ENCODE results near the gene GPC6.

GPC6 gene

DNA sequence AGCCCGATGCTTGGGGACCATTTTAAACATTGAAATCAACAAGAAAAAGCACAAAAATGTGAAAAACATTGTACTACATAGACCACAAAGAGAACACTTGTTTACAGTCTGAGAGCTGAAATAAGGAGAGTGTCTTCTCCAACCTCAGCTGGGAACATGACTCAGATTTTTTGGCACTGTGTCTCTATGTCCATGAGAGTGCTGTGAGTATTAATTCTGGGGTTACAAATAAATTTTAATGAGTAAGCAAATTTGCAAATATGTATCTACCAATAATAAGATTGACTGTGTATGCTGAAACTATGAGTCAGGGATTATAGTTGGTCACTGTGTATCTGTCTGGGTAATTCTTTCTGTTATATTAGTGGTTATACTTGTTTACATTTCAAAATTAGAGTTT lies 1078.9 kb downstream of the GPC6 start:
- peak overlapping the region; percentile 59 for H3K27ac ChIP-seq
- no peaks in the 10 kb centered on the region for H3K36me3 ChIP-seq (replicated peaks)
- DNase-seq = peak; percentile 76
- no peak overlapping the region for H3K4me3 ChIP-seq (ENCODE audit: low read depth, low read length)
- TF ChIP-seq, protein P1, sequence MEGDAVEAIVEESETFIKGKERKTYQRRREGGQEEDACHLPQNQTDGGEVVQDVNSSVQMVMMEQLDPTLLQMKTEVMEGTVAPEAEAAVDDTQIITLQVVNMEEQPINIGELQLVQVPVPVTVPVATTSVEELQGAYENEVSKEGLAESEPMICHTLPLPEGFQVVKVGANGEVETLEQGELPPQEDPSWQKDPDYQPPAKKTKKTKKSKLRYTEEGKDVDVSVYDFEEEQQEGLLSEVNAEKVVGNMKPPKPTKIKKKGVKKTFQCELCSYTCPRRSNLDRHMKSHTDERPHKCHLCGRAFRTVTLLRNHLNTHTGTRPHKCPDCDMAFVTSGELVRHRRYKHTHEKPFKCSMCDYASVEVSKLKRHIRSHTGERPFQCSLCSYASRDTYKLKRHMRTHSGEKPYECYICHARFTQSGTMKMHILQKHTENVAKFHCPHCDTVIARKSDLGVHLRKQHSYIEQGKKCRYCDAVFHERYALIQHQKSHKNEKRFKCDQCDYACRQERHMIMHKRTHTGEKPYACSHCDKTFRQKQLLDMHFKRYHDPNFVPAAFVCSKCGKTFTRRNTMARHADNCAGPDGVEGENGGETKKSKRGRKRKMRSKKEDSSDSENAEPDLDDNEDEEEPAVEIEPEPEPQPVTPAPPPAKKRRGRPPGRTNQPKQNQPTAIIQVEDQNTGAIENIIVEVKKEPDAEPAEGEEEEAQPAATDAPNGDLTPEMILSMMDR (IDR thresholded peaks at IDR 0.05; ENCODE audit: low read depth, low read length, missing control alignments) = no peak
- in situ Hi-C loops (cut with HindIII; ENCODE audit: low pct_ligation_motif_present, low sequenced_read_pairs) = no loop called here
- no peaks in the 10 kb centered on the region for H3K27me3 ChIP-seq (replicated peaks)

DNA sequence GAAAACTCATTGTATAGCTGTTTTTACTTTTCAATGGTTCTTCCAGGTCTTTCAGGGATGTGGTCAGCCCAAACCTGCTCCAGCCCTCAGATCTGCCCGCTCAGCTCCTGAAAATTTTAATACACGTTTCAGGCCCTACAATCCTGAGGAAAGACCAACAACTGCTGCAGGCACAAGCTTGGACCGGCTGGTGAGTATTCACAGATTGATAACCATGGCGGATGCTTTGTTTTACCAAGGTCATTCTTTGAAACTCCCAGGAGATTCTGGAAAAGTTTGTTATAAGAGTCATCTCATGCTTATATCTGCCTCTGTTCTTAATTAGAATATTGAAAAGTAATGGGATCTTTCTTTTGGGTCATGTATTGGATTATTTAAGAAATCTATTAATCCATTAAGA lies 1079.3 kb downstream of the GPC6 start:
- Histone ChIP-seq H3K27ac (peak overlapping the region; percentile 59), H3K36me3 (replicated peaks) (no peaks in the 10 kb centered on the region), H3K27me3 (replicated peaks) (no peaks in the 10 kb centered on the region), H3K4me3 (ENCODE audit: low read depth, low read length) (no peak overlapping the region)
- in situ Hi-C loops (cut with HindIII; ENCODE audit: low pct_ligation_motif_present, low sequenced_read_pairs) = no loop called here
- DNase-seq = no peak
- TF ChIP-seq, protein P1 (IDR thresholded peaks at IDR 0.05; ENCODE audit: low read depth, low read length, missing control alignments) = no peak

DNA sequence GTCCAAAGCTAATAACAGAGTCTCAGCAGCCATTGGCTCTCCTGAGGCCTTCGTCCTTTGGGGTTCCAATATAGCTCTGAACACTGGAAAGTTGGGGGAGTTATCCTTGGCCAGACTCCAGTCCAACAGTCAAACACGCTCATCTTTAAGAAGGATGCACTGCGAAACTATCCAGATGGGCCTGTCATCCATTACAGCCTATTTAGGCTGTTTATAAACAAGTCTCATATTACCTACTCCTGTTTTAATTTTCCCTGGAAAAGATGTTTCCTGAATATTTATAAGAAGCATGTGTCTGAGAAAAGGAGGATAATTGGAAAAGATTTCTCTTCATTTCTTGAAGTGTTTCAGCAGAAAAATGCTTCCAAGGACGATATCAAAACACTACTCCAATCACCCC lies 1082.2 kb downstream of the GPC6 start:
- DNase-seq = no peak
- TF ChIP-seq, protein P1 (IDR thresholded peaks at IDR 0.05; ENCODE audit: low read depth, low read length, missing control alignments) = no peak
- in situ Hi-C loops (cut with HindIII; ENCODE audit: low pct_ligation_motif_present, low sequenced_read_pairs) = no loop called here
- no peak overlapping the region for H3K4me3 ChIP-seq (ENCODE audit: low read depth, low read length)
- H3K27ac ChIP-seq = no peak overlapping the region
- no peaks in the 10 kb centered on the region for H3K36me3 ChIP-seq (replicated peaks)
- H3K27me3 ChIP-seq (replicated peaks) = no peaks in the 10 kb centered on the region

DNA sequence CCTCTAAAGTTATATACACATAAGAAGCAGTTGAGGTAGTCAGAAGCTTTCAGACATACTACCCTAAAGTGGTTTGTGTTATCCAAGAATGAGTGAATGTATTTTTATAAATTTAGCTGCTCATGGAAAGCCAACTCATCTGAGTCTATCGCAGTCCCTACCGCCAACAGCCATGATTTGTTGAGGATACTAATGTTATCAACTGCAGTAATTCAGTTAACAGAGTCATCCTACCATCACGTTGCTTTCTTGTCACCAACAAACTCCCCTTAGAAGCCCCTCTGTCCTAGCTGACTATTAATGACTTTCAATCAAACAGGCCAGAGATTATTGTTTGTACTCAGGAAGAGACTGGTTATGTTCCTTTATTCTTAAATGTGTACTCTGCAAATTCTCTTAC lies 1083.0 kb downstream of the GPC6 start:
- no peak for DNase-seq
- no peak overlapping the region for H3K4me3 ChIP-seq (ENCODE audit: low read depth, low read length)
- TF ChIP-seq, protein P1 (IDR thresholded peaks at IDR 0.05; ENCODE audit: low read depth, low read length, missing control alignments) = no peak
- in situ Hi-C loops (cut with HindIII; ENCODE audit: low pct_ligation_motif_present, low sequenced_read_pairs) = no loop called here
- peak overlapping the region; percentile 84 for H3K27ac ChIP-seq
- no peaks in the 10 kb centered on the region for H3K27me3 ChIP-seq (replicated peaks)
- H3K36me3 ChIP-seq (replicated peaks) = no peaks in the 10 kb centered on the region

DNA sequence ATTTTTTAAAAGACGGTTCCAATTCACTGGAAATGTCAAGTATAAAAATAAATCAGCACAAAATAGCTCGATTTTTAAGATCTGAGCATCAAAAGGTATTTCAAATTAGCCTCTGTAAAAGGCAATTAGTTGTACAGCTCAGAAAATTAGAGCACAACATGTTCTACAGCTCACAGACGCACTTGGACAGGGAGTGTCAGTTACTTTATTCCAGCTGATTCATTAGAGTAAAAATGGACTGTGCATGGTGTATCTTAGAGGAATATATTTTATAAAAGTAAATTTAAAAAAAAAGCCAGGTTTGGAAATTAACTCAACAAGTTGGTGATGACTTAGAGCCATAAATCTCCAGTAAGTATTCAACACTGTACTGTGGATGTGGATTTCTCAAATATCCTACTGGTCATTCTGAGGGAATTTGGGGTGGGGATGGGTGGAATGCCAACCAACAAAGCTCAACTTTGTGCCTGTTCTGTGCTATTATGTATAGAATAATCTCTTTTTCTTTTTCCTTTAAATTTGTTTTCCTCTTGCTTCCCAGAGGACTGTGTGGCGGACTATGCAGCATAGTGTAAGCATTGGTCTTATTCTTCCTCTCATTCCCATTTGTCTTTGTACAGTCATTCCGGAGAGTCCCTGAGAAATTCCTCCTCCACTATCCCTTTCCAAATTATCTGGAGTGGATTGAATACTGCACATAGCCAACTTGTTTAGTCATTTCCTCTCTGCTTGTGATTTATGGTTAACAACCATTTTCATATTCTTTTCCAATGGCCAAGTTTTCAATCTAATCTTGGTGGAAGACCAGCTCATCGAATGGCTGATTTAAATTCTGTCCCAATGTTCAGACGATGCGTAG lies 1083.6 kb downstream of the GPC6 start:
- H3K27ac ChIP-seq = peak overlapping the region; percentile 84
- in situ Hi-C loops (cut with HindIII; ENCODE audit: low pct_ligation_motif_present, low sequenced_read_pairs) = no loop called here
- no peaks in the 10 kb centered on the region for H3K27me3 ChIP-seq (replicated peaks)
- DNase-seq = peak; percentile 79
- no peak overlapping the region for H3K4me3 ChIP-seq (ENCODE audit: low read depth, low read length)
- TF ChIP-seq, protein P1 (IDR thresholded peaks at IDR 0.05; ENCODE audit: low read depth, low read length, missing control alignments) = no peak
- no peaks in the 10 kb centered on the region for H3K36me3 ChIP-seq (replicated peaks)

All from brain microvascular endothelial cell (primary cell).